IPS DF 19.7 (cell line): ENCODE results near the gene GARRE1.
"Not testable (repeated sequence)": the region's sequence is repeated elsewhere in the genome, so short reads cannot be mapped to it uniquely, and the experiment has no call there.

ENCODE experiments used
- DNase-seq: peaks from one replicate; pipeline ENCODE4 v3.0.0-alpha.2; 2013; ENCODE audit warnings: low read depth, low spot score

GARRE1 gene, protein sequence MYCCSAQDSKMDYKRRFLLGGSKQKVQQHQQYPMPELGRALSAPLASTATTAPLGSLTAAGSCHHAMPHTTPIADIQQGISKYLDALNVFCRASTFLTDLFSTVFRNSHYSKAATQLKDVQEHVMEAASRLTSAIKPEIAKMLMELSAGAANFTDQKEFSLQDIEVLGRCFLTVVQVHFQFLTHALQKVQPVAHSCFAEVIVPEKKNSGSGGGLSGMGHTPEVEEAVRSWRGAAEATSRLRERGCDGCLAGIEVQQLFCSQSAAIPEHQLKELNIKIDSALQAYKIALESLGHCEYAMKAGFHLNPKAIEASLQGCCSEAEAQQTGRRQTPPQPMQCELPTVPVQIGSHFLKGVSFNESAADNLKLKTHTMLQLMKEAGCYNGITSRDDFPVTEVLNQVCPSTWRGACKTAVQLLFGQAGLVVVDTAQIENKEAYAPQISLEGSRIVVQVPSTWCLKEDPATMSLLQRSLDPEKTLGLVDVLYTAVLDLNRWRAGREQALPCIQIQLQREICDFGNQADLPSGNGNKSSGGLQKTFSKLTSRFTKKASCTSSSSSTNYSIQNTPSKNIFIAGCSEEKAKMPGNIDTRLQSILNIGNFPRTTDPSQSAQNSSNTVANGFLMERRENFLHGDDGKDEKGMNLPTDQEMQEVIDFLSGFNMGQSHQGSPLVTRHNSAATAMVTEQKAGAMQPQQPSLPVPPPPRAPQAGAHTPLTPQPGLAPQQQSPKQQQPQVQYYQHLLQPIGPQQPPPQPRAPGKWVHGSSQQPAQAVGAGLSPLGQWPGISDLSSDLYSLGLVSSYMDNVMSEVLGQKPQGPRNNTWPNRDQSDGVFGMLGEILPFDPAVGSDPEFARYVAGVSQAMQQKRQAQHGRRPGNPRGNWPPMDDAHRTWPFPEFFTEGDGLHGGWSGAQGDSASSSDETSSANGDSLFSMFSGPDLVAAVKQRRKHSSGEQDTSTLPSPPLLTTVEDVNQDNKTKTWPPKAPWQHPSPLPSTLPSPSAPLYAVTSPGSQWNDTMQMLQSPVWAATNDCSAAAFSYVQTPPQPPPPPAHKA (N-terminal part only)

GRCh38 chr19:34254046-34254697 is at the start of gene GARRE1:
Gene GARRE1 (plus strand): TSS chr19:34254554. CDS start chr19:34300474, 45,920 bp downstream.
- no peak for DNase-seq

- DNase-seq = not testable (repeated sequence)
Measured at GRCh38 chr19:34205324-34205723, 49.0 kb upstream of the GARRE1 start.

- no peak for DNase-seq
Measured at GRCh38 chr19:34208291-34208884, 46.0 kb upstream of the GARRE1 start.

GRCh38 chr19:34209726-34210125 is 44.6 kb upstream of the GARRE1 start:
- no peak for DNase-seq

DNA sequence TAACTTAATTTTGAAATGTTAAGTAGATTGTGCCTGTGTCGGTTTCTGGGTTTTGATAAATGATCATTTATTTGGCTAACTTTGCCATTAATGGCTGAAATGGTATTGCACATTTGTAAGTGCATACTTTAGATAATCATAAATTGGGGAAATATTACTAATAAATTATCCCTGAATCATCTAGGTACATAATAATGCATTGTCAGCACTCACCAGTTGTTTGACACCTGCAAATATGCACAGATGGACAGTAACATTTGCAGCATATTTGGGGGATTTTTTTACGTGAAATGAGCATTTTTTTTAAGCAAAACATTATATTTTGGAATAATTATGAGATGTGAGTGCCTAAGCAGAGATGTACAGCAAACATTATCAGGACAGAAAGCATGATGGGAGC is 41.1 kb upstream of the GARRE1 start:
- DNase-seq = no peak

DNA sequence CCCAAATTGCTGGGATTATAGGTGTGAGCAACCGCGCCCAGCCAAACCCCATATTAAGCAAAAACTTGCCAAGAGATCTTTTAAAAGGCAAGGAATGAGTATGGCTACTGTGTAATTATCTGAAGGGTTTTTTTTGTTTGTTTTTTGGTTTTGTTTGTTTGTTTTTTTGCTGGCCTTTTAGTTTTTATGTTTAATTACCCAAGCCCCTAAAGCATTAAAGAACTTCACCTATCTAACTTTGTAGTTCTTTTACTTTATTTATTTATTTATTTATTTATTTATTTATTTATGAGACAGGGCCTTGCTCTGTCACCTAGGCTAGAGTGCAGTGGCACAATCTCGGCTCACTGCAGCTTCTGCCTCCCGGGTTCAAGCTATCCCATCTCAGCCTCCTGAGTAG is 40.3 kb upstream of the GARRE1 start:
- no peak for DNase-seq

- no peak for DNase-seq
Measured at GRCh38 chr19:34215006-34215665, 39.2 kb upstream of the GARRE1 start.

- DNase-seq = no peak
Measured at GRCh38 chr19:34215666-34216038, 38.7 kb upstream of the GARRE1 start.

DNA sequence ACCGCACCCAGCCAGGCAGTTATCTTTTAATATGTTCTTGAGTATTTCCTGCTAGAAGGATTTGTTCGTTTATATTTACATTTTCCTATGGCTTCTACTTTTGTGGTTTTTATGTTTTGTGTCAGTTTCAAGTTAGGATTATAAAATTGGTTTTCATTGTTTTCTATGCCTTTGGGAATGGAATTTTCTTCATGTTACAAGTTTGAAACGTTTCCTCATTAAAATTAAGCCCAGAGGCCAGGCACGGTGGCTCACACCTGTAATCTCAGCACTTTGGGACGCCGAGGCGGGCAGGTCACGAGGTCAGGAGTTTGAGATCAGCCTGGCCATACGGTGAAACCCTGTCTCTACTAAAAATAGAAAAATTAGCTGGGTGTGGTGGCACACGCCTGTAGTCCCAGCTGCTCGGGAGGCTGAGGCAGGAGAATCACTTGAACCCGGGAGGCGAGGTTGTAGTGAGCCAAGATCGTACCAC is 37.6 kb upstream of the GARRE1 start:
- not testable (repeated sequence) for DNase-seq

- DNase-seq = no peak
Measured at GRCh38 chr19:34217952-34218817, 36.2 kb upstream of the GARRE1 start.

- no peak for DNase-seq
Measured at GRCh38 chr19:34218818-34219164, 35.6 kb upstream of the GARRE1 start.

DNA sequence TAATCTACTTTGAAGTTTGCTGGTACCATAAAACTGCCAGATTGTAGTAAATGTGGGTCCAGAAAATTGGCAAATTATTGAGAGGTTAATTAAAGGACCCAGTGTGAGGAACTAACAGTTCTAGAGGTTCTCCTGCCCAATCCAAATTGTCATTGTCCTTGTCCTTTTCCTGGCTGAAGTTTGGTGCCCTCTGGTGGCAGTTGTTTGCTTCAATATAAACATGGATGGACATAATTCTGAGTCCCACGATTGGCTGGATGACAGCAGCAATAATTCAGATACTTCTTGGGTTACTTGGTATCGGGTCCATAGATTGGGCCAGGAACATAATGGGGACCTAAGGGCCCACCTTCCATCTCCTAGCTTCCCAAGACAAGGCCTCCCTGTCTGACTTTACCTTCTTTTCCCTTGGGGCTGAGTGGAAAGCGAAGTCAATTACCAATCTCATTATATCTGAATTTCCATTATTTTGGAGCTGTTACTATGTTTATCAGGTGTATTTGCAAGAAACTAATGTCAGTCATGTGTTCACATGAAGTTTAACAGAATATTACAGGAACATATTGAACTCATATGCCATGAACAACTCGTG is 33.8 kb upstream of the GARRE1 start:
- DNase-seq = no peak

DNA sequence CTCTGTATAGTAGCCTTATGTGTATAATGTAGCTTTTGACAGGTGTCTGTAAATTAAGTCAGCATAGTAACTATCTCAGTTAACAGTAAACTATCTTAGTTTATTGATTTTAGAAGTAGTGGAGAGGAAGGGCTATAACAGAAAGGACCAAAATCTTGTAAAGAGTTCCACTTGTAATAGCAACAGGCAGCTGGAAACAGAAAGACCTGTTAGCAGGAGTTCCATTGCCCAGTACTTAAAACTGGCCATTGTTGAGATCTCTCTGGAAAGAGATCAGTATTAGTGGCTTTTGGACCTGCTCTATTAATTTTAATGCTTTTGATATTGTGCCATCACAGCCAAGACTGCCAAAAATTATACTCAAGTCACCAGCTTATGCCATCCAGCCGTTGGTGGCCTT is 32.0 kb upstream of the GARRE1 start:
- DNase-seq = no peak

GRCh38 chr19:34224996-34225658 is 29.2 kb upstream of the GARRE1 start:
- DNase-seq = no peak

DNA sequence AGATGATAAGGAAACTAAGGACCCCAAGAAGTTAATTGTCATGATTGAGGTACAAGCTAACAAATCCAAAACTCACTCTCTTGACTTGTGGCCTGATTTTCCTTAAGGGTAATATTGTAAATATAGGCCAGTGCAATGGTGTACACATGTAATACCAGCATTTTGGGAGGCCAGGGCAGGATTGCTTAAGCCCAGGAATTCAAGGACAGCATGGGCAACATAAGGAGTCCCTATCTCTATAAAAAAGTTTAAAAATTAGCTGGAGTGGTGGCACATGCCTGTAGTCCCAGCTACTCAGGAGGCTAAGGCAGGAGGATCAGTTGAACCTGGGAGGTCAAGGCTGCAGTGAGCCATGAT is 28.7 kb upstream of the GARRE1 start:
- DNase-seq = no peak

- no peak for DNase-seq
Measured at GRCh38 chr19:34226036-34226435, 28.3 kb upstream of the GARRE1 start.

- DNase-seq = no peak
Measured at GRCh38 chr19:34228347-34228746, 26.0 kb upstream of the GARRE1 start.

GRCh38 chr19:34228762-34229161 is 25.6 kb upstream of the GARRE1 start:
- DNase-seq = no peak

DNA sequence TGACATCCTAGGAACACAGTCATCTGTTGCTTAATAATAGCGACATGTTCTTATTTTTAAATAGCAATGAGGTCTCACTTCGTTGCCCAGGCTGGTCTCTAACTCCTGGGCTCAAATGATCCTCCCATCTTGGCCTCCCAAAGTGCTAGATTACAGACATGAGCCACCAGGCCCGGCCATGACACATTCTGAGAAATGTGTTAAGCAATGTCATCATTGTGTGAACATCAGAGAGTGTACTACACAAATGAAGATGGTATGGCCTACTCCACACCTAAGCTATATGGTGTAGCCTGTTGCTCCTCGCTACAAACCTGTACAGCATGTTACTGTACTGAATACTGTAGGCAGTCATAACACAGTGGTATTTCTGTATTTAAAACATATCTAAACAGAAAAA is 24.6 kb upstream of the GARRE1 start:
- no peak for DNase-seq
